Endothelial cell of umbilical vein (primary cell): Measurements from ENCODE around the gene FOXO1. TPM values are rescaled to one million over a fixed set of nuclear protein-coding genes. Genes with fewer than 3 reads are reported as not detected.

ENCODE experiments used
- BruUV-seq: library from RNA; stranded (reverse); fragments of 400-500 nt; replicated peaks from 2 replicates; lab custom pipeline; 2021; lab: Mats Ljungman, UMichigan
- CTCF ChIA-PET: fragments of 300-600, 350-600 bp; sonication (Branson Sonifier 250); formaldehyde crosslinking; loops from one replicate; lab custom pipeline; 2021; ENCODE audit warnings: antibody characterized with exemption, inconsistent platforms; lab: Charles Lee
- POLR2A ChIA-PET: fragments of 300-600, 350-600 bp; sonication (Branson Sonifier 250); formaldehyde crosslinking; loops from one replicate; lab custom pipeline; 2021; ENCODE audit warnings: antibody characterized with exemption, inconsistent platforms; lab: Charles Lee
- DNase-seq: peaks from one replicate; pipeline ENCODE4 v3.0.0-alpha.2; 2011; ENCODE audit warnings: low read depth, low spot score
- FAIRE-seq: peaks from 2 replicates; lab custom pipeline; 2011; peaks lifted over from hg19 to GRCh38; lab: Jason Lieb, UNC
- H2AFZ ChIP-seq: 2 replicates; pipeline ENCODE4 v1.6.0; 2012; ENCODE audit warnings: low read depth, low read length, control low read depth, inconsistent platforms
- H3K27ac ChIP-seq: 2 replicates; pipeline ENCODE4 v1.5.1; 2011; ENCODE audit warnings: low read depth, mild to moderate bottlenecking, control low read depth, low read length, moderate library complexity; ENCODE audit not compliant: insufficient read depth
- H3K27me3 ChIP-seq, 2 experiments: 2 replicates each; pipeline versions ENCODE4 v1.6.0 to v1.6.1; 2011; ENCODE audit warnings: low read length in 2 of 2, mixed read lengths in 1 of 2; ENCODE audit not compliant: control insufficient read depth in 2 of 2, insufficient read depth in 2 of 2
- H3K36me3 ChIP-seq, 2 experiments: 2 replicates in 1 of 2; 3 replicates in 1 of 2; pipeline ENCODE4 v1.5.1; 2011; ENCODE audit warnings: low read length in 2 of 2, mild to moderate bottlenecking in 1 of 2, moderate library complexity in 1 of 2; ENCODE audit not compliant: control insufficient read depth in 2 of 2, insufficient read depth in 2 of 2; ENCODE audit errors: extremely low read depth in 1 of 2
- H3K4me1 ChIP-seq: 3 replicates; pipeline ENCODE4 v1.5.1; 2011; ENCODE audit warnings: mild to moderate bottlenecking, low read length; ENCODE audit not compliant: control insufficient read depth, insufficient read depth; ENCODE audit errors: extremely low read depth
- H3K4me2 ChIP-seq: 2 replicates; pipeline ENCODE4 v1.6.1; 2011; ENCODE audit warnings: low read length, control low read depth, mixed read lengths; ENCODE audit not compliant: insufficient read depth
- H3K4me3 ChIP-seq, 3 experiments: fragments of 200-600 bp in 1 of 3; sonication (generic), shearing (Covaris generic) in 1 of 3; replicated peaks in 1 of 3; 2 replicates each; pipeline ENCODE4 v1.5.1; 2011 to 2016; ENCODE audit warnings: control low read depth in 3 of 3, low read length in 3 of 3, mild to moderate bottlenecking in 2 of 3, inconsistent platforms in 1 of 3, low read depth in 1 of 3, moderate library complexity in 1 of 3; ENCODE audit not compliant: insufficient read depth in 1 of 3
- H3K79me2 ChIP-seq: 2 replicates; pipeline ENCODE4 v1.6.0; 2012; ENCODE audit warnings: low read length, inconsistent platforms; ENCODE audit not compliant: control insufficient read depth, insufficient read depth
- H3K9ac ChIP-seq: replicated peaks from 2 replicates; pipeline ENCODE3; 2011; ENCODE audit warnings: low read length, control low read depth; ENCODE audit not compliant: insufficient read depth; ENCODE audit errors: extremely low read depth
- H3K9me1 ChIP-seq: replicated peaks from 3 replicates; pipeline ENCODE4 v1.6.0; 2011; ENCODE audit warnings: mild to moderate bottlenecking, low read length; ENCODE audit not compliant: control insufficient read depth, insufficient read depth; ENCODE audit errors: extremely low read depth
- H3K9me3 ChIP-seq: replicated peaks from 2 replicates; pipeline ENCODE4 v1.5.1; 2012; ENCODE audit warnings: low read length, inconsistent platforms; ENCODE audit not compliant: control insufficient read depth, insufficient read depth
- H4K20me1 ChIP-seq: replicated peaks from 2 replicates; pipeline ENCODE3; 2011; ENCODE audit warnings: mild to moderate bottlenecking, low read length; ENCODE audit not compliant: control insufficient read depth, insufficient read depth; ENCODE audit errors: extremely low read depth
- EZH2 ChIP-seq: IDR thresholded peaks from 2 replicates; pipeline ENCODE4 v1.6.1; 2012; ENCODE audit warnings: borderline replicate concordance, low read depth, mild to moderate bottlenecking, moderate library complexity, low read length, inconsistent platforms; ENCODE audit not compliant: severe bottlenecking
- FOS ChIP-seq: IDR thresholded peaks from 2 replicates; pipeline ENCODE4 v1.6.1; 2011; ENCODE audit warnings: mild to moderate bottlenecking, low read length, moderate library complexity, borderline replicate concordance; ENCODE audit not compliant: insufficient read depth
- GATA2 ChIP-seq: IDR thresholded peaks from 2 replicates; pipeline ENCODE4 v1.7.0; 2011; ENCODE audit warnings: low read depth, mild to moderate bottlenecking, moderate library complexity, mixed read lengths, low read length; ENCODE audit not compliant: insufficient read length, insufficient read depth
- JUN ChIP-seq: IDR thresholded peaks from 2 replicates; pipeline ENCODE4 v1.6.1; 2011; ENCODE audit warnings: borderline replicate concordance, low read depth; ENCODE audit not compliant: insufficient read length, insufficient read depth
- MYC ChIP-seq: IDR thresholded peaks from one replicate; pipeline ENCODE4 v1.6.1; 2011; ENCODE audit warnings: mild to moderate bottlenecking, low read depth, low read length
- POLR2A ChIP-seq: IDR thresholded peaks from 2 replicates; pipeline ENCODE4 v1.6.1; 2012; ENCODE audit warnings: low read depth, mild to moderate bottlenecking, control low read depth, low read length
- POLR2AphosphoS5 ChIP-seq: IDR thresholded peaks from 2 replicates; pipeline ENCODE4 v1.6.1; 2012; ENCODE audit warnings: low read depth, mild to moderate bottlenecking, control low read depth, low read length, moderate library complexity; ENCODE audit not compliant: insufficient read depth
- dilution Hi-C: fragments of 300-500 bp; cut with MboI; formaldehyde crosslinking; loops from one replicate; pipeline ENCODE4 v1.15.0; 2019; ENCODE audit warnings: low sequenced_read_pairs; ENCODE audit not compliant: extremely low pct_ligation_motif_present
- intact Hi-C: fragments of 100-400 bp; cut with micrococcal nuclease; formaldehyde crosslinking; loops from one replicate; pipeline ENCODE4 v1.10.0; 2022
- polyA plus RNA-seq, 4 experiments: library from polyadenylated mRNA; depleted of rRNA in 3 of 4; stranded (reverse) in 3 of 4; unstranded in 1 of 4; fragments of >200 nt; gene quantifications; 2 replicates each; pipeline versions ENCODE4 v1.2.1 to v1.2.3, GENCODE V29; 2011 to 2012; ENCODE audit warnings: missing spikeins in 1 of 4
- total RNA-seq: library from RNA; stranded (reverse); gene quantifications from 2 replicates; pipeline ENCODE4 v1.2.3, GENCODE V29; 2021
- TF ChIP-seq, protein P1 (sequence below): IDR thresholded peaks from 2 replicates; pipeline ENCODE4 v1.6.1; 2011; ENCODE audit not compliant: insufficient read depth, insufficient read length
- TF ChIP-seq, protein P2 (sequence below), 2 donors: IDR thresholded peaks; 1 replicate in 1 of 2; 2 replicates in 1 of 2; pipeline ENCODE4 v1.5.1; 2011; ENCODE audit warnings: low read length in 2 of 2, mild to moderate bottlenecking in 2 of 2, moderate library complexity in 2 of 2, control low read depth in 1 of 2, inconsistent platforms in 1 of 2, low read depth in 1 of 2; ENCODE audit not compliant: insufficient read depth in 1 of 2; ENCODE audit errors: extremely low read depth in 1 of 2

The FOXO1 gene
- total and polyA plus RNA-seq, 2 donors (not counting 3 experiments of a cell fraction or from before 2014, with no cell fraction given) = 44.7 to 48.5 TPM

DNA sequence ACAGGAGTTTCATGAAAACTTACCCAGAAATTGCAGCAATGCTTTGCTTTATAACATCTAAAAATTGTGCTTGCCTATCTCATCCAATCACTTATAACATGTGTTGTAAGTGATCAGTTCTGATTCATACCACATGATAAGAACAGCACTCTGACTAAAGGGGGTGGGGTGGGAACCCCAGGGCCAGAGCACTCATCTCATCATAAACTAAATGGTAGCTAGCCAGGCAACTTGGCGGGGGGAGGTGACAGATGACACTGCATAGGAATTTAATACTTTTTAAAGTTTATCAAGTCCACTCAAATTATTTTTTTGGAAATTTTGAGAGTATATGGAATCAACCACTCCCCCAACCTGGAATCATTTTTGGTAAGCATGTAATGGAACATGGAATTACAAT lies 42.1 kb downstream of the FOXO1 start:
- no peak overlapping the region for H3K4me3 ChIP-seq
- CTCF ChIA-PET = interaction anchor here (1.8 kb wide), 1 partner anchor 13 kb away, joined by 3 read pairs; no protein-coding TSS in a partner anchor
- POLR2A ChIA-PET = interaction anchor here (0.6 kb wide), 2 partner anchors 59 to 543 kb away, joined by 3 read pairs; no protein-coding TSS in a partner anchor
- no peaks in the 10 kb centered on the region for H3K9me1 ChIP-seq
- H4K20me1 ChIP-seq = peaks cover 6% of the 10 kb centered on the region
- intact Hi-C loops = no loop called here
- BruUV-seq = no TSS peak
- no peak overlapping the region for H3K27ac ChIP-seq
- H3K79me2 ChIP-seq = peaks cover 96% of the 10 kb centered on the region
- H3K9me3 ChIP-seq = no peaks in the 10 kb centered on the region
- no peak for FAIRE-seq
- TF ChIP-seq POLR2AphosphoS5 (no peak), MYC (no peak), GATA2 (no peak), EZH2 (no peak), JUN (no peak), FOS (no peak), POLR2A (no peak)
- TF ChIP-seq, protein P1, sequence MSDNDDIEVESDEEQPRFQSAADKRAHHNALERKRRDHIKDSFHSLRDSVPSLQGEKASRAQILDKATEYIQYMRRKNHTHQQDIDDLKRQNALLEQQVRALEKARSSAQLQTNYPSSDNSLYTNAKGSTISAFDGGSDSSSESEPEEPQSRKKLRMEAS = no peak
- TF ChIP-seq, protein P2, sequence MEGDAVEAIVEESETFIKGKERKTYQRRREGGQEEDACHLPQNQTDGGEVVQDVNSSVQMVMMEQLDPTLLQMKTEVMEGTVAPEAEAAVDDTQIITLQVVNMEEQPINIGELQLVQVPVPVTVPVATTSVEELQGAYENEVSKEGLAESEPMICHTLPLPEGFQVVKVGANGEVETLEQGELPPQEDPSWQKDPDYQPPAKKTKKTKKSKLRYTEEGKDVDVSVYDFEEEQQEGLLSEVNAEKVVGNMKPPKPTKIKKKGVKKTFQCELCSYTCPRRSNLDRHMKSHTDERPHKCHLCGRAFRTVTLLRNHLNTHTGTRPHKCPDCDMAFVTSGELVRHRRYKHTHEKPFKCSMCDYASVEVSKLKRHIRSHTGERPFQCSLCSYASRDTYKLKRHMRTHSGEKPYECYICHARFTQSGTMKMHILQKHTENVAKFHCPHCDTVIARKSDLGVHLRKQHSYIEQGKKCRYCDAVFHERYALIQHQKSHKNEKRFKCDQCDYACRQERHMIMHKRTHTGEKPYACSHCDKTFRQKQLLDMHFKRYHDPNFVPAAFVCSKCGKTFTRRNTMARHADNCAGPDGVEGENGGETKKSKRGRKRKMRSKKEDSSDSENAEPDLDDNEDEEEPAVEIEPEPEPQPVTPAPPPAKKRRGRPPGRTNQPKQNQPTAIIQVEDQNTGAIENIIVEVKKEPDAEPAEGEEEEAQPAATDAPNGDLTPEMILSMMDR (IDR thresholded peaks at IDR 0.05; ENCODE audit: extremely low read depth in 1 of 2, insufficient read depth in 1 of 2, low read depth in 1 of 2, low read length in 2 of 2) = no peak
- no peak for DNase-seq
- H3K4me2 ChIP-seq = no peak overlapping the region
- H3K9ac ChIP-seq = no peak overlapping the region
- dilution Hi-C loops = no loop called here
- no peak overlapping the region for H2AFZ ChIP-seq
- peaks cover 0 to 7% of the 10 kb centered on the region in 2 experiments for H3K36me3 ChIP-seq
- no peaks in the 10 kb centered on the region for H3K4me1 ChIP-seq
- no peaks in the 10 kb centered on the region for H3K27me3 ChIP-seq
